Immature natural killer cell (primary cell): ENCODE data around the gene OBSCN. TPM values are rescaled to one million over a fixed set of nuclear protein-coding genes. Genes with fewer than 3 reads are reported as not detected.

Experiments used
- DNase-seq, 3 donors: peaks; one replicate each; pipeline ENCODE4 v3.0.0; 2022; ENCODE audit warnings: mixed read lengths in 1 of 3
- H3K27ac Mint-ChIP-seq, 6 donors: one replicate each; pipeline ENCODE4 v1.8.0; 2020; ENCODE audit warnings: mixed read lengths in 6 of 6, mild to moderate bottlenecking in 5 of 6, inconsistent platforms in 4 of 6, moderate library complexity in 3 of 6
- H3K27me3 Mint-ChIP-seq, 3 donors: one replicate each; pipeline ENCODE4 v1.8.0; 2020 to 2021; ENCODE audit warnings: low read depth in 3 of 3, mild to moderate bottlenecking in 3 of 3, mixed read lengths in 3 of 3, moderate library complexity in 3 of 3, inconsistent platforms in 1 of 3
- H3K36me3 Mint-ChIP-seq, 3 donors: one replicate each; pipeline ENCODE4 v1.8.0; 2020; ENCODE audit warnings: mixed read lengths in 3 of 3, inconsistent platforms in 2 of 3, mild to moderate bottlenecking in 2 of 3
- H3K4me1 Mint-ChIP-seq, 2 donors: one replicate each; pipeline ENCODE4 v1.8.0; 2020; ENCODE audit warnings: inconsistent platforms in 2 of 2, mild to moderate bottlenecking in 2 of 2, mixed read lengths in 2 of 2, moderate library complexity in 1 of 2
- H3K4me3 Mint-ChIP-seq, 5 donors: one replicate each; pipeline ENCODE4 v1.8.0; 2020; ENCODE audit warnings: mild to moderate bottlenecking in 5 of 5, mixed read lengths in 5 of 5, inconsistent platforms in 3 of 5, moderate library complexity in 3 of 5
- H3K9me3 Mint-ChIP-seq, 6 donors: one replicate each; pipeline ENCODE4 v1.8.0; 2020; ENCODE audit warnings: mild to moderate bottlenecking in 6 of 6, mixed read lengths in 6 of 6, inconsistent platforms in 4 of 6, moderate library complexity in 3 of 6
- polyA plus RNA-seq, 3 donors: library from polyadenylated mRNA; unstranded; fragments of 300-500 nt; fragmentation: Illumina TruSeq; gene quantifications; one replicate each; pipeline ENCODE4 v1.2.3, GENCODE V29; 2021

Gene OBSCN
- polyA plus RNA-seq, 3 donors from 2014 or later, result 0.19 to 1.9 TPM; not detected in 1

DNA sequence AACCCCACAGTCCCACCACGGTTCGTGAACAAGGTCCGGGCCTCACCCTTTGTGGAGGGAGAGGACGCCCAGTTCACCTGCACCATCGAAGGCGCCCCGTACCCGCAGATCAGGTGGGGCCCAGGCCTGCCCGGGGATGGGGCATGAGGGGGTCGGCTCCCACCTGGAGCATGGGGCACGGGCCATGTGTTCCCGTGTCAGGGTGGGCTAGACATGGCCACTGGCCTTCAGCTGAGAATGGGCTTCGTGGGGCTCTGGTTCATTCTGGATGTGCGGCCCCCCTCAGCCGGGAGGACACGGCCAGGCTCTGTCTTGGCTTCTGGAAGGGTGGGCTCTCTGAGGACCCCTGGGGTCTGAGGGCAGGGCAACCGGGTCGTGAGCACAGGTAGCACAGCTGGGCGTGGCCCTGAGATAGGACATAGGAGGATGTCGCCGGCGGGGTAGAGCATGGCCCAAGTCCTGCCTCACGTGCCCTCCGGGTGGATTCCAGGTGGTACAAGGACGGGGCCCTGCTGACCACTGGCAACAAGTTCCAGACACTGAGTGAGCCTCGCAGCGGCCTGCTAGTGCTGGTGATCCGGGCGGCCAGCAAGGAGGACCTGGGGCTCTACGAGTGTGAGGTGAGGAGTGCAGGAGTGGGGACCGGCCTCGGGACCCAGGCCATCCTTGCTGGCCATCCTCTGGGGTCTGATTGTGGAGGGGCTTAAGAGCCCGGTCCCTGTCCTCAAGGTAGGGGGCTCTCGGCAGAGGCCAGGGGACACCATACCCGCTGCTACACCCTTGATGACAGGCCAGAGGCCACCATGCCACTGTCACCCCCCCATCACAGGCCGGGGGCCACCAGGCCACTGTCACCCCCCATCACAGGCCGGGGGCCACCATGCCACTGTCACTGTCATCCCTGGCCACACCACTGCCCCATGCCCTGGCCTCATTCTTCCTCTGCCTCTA lies 143.3 kb downstream of the OBSCN start:
- no peak overlapping the region for H3K27ac Mint-ChIP-seq
- DNase-seq, result no peak
- no peak overlapping the region for H3K4me3 Mint-ChIP-seq

DNA sequence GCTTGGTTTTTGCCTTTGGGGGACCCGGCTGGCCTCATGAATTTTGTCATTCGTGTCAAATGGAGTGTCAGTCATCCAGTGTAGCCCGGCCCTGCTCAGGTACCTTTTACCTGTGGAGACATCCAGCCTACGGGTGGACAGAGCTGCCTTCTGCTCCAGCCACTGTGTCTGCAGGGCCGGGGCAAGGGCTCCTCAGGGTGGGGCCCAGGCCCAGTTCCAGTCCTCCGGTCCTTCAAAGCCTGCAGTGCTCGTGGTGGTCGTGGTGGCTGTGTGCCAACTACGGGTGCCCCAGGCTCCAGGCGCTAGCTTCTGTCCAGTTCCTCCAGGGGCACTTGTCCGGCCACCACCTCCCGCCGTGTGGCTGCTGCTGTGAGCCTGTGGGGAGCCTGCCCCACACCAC lies 144.0 kb downstream of the OBSCN start:
- peaks cover 0 to 2% (median 0%) of the 10 kb centered on the region in 3 donors for H3K27me3 Mint-ChIP-seq
- no peak for DNase-seq
- H3K36me3 Mint-ChIP-seq, result no peaks in the 10 kb centered on the region
- H3K9me3 Mint-ChIP-seq, result no peaks in the 10 kb centered on the region
- no peak overlapping the region for H3K4me3 Mint-ChIP-seq
- H3K27ac Mint-ChIP-seq, result no peak overlapping the region
- H3K4me1 Mint-ChIP-seq, result no peaks in the 10 kb centered on the region

More for the DNA sequence above, 143.3 kb downstream of the OBSCN start:
- Mint-ChIP-seq H3K4me1 (no peaks in the 10 kb centered on the region), H3K27me3 (peaks cover 0 to 2% (median 0%) of the 10 kb centered on the region in 3 donors), H3K9me3 (no peaks in the 10 kb centered on the region), H3K36me3 (no peaks in the 10 kb centered on the region)

DNA sequence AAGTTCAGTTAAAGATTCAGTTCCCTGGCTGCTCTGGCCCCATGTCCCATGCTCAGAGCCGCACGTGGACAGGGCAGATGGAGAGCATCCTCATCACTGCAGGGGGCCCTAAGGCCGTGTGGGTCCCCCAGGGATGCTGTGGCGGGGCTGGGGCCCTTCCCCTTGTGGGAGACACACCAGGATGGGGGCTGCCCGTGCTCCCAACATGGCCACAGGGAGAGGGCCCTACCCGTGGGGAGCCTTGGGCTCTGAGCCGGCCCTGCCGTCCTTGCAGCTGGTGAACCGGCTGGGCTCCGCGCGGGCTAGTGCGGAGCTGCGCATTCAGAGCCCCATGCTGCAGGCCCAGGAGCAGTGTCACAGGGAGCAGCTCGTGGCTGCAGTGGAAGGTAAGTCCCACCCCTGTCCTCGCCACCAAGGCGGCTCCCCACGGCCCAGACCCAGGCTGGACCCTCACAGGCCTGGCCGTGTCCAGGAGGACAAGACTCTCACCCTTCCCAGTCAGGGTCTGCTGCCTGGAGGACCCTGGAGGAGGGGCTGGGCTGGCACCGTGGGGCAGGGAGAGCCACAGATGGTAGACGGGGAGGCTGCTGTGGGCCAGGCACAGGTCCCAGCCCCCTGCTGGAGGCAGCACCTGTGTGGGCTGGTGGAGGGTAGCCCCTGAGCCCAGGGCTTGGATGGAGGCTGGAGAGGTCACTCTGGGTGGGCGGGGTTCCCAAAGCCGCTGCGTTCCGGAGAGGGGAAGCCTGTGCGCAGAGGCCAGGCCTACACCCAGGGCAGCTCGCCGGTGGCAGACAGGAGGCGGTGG lies 145.0 kb downstream of the OBSCN start:
- peaks cover 0 to under 1% of the 10 kb centered on the region in 2 donors for H3K4me1 Mint-ChIP-seq
- no peaks in the 10 kb centered on the region for H3K36me3 Mint-ChIP-seq
- no peak for DNase-seq
- H3K27ac Mint-ChIP-seq, result no peak overlapping the region
- H3K27me3 Mint-ChIP-seq, result peaks cover 0 to 2% (median 0%) of the 10 kb centered on the region in 3 donors
- no peak overlapping the region for H3K4me3 Mint-ChIP-seq
- no peaks in the 10 kb centered on the region for H3K9me3 Mint-ChIP-seq

DNA sequence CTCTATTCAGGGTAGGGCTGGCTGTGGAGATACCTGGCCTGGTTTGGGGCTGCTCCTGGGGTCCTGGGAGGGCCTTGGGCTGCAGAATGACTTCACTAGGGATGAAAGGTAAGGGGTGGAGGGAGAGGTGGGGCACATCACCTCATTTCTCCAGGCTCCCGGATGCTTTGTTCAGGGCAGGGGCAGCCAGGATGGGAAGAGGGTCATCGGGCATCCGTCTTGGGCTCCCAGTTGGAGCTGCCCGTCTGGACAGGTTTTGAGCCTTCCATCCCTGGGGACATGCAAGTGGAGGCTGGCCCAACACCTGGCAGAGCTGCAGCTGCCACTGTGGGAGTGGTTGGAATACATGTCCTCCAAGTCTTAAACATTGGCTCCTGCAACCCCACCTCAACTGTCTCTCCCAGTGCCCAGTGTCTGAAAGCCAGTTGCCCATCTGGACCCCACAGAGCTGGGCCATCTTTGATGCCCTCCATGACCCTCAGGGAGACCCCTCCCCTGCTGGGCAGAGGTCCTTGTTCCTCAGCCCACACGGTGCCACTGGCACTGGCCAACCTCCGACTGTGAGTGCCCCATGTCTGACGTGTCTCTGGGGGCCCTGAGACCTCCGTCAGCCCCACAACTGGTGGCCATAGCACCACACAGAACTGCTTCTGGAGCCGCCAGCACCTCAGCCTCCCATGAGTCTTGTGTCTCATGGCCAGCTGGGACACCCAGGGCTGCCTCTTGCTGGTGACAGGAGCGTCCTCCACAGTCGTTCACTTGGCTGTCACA lies 145.9 kb downstream of the OBSCN start:
- Mint-ChIP-seq H3K27ac (no peak overlapping the region), H3K4me3 (no peak overlapping the region), H3K27me3 (peaks cover 0 to 2% (median 0%) of the 10 kb centered on the region in 3 donors), H3K4me1 (peaks cover 0 to 9% of the 10 kb centered on the region in 2 donors), H3K36me3 (no peaks in the 10 kb centered on the region), H3K9me3 (no peaks in the 10 kb centered on the region)
- no peak for DNase-seq

DNA sequence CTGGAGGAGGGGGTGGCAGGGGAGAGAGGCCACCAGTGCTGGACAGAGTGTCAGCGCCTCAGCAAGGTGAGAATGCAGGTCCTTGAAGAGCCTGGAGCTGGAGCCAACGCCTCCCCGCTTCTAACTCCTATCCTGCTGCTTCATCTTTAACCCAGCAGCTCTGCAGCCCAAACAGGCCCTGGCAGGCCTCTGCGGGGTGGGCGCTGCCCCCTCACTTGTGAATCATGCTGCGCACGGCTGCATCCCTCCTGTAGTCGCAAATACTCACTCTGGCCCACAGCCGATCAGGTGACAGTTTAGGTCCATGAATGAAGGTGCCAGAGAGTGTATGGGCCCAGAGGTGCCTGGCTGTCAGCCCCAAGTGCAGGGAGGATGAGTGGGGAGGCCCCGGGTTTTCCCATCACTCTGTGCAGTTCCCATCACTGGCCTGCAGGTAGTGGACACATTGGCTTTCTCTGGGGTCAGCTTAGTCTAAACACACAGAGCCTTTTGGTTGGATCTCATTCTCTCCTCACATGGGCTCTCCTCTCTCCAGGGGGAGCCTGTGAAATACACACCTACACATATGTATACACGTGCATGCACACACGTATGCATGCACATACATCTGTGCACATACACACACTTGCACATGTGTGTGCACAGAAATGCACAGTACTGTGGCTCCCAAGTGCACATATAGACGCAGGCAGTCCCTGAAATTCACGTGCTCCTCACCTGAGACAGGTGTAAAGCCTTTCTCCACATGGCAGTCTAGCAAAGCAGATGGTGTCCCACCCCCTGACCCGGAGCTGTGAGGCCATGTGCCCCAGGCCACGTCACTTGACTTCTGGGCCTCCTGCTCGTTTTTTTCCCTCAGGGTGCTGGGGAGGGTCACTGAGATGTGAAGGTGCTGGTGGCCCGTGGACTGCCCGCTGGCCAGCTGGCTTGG lies 146.8 kb downstream of the OBSCN start:
- no peak overlapping the region for H3K4me3 Mint-ChIP-seq
- no peaks in the 10 kb centered on the region for H3K36me3 Mint-ChIP-seq
- DNase-seq, result no peak
- H3K27ac Mint-ChIP-seq, result no peak overlapping the region
- H3K9me3 Mint-ChIP-seq, result no peaks in the 10 kb centered on the region
- H3K4me1 Mint-ChIP-seq, result peaks cover 0 to 10% of the 10 kb centered on the region in 2 donors
- H3K27me3 Mint-ChIP-seq, result peaks cover 0 to 2% (median 0%) of the 10 kb centered on the region in 3 donors

DNA sequence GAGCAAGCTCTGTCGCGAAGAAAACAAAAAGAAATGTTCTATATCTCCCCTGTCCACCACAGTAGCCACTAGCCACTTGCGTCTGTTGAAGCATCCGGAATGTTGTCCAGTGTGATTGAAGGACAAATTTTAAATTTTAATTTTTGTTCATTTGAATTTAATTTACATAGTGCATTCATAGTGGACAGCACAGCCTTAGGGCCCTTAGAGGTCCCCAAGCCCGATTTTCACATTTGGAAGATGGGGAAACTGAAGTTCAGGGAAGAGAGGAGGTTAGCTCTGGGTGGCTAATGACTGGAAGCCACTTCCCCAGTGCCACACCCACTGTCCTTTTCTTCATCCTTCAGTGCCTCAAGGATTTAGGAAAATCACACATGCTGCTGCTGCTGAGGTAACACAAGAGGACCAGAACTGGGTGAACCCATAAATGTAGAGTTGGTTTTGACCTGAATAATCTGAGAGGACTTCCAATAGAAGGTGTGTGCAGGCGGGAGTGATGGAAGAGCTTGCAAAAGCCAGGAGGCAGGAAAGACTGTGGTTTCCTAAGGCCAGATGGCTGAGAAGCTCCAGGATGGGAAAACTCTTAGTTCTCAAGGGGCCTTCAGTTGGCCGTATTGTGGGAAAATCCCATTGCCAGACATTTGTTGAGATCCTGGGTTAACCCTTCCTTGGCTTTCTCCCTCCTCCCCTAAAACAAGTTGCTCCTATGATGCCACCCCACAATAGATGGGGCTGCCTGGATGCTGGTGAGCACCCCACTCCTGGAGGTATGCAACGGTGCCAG lies 149.2 kb downstream of the OBSCN start:
- no peaks in the 10 kb centered on the region for H3K9me3 Mint-ChIP-seq
- H3K4me3 Mint-ChIP-seq, result no peak overlapping the region
- no peak for DNase-seq
- no peaks in the 10 kb centered on the region for H3K36me3 Mint-ChIP-seq
- H3K4me1 Mint-ChIP-seq, result peaks cover 0 to 10% of the 10 kb centered on the region in 2 donors
- peaks cover 0 to 2% (median 2%) of the 10 kb centered on the region in 3 donors for H3K27me3 Mint-ChIP-seq
- H3K27ac Mint-ChIP-seq, result peak overlapping the region in 1 of 6 donors; percentile 72

DNA sequence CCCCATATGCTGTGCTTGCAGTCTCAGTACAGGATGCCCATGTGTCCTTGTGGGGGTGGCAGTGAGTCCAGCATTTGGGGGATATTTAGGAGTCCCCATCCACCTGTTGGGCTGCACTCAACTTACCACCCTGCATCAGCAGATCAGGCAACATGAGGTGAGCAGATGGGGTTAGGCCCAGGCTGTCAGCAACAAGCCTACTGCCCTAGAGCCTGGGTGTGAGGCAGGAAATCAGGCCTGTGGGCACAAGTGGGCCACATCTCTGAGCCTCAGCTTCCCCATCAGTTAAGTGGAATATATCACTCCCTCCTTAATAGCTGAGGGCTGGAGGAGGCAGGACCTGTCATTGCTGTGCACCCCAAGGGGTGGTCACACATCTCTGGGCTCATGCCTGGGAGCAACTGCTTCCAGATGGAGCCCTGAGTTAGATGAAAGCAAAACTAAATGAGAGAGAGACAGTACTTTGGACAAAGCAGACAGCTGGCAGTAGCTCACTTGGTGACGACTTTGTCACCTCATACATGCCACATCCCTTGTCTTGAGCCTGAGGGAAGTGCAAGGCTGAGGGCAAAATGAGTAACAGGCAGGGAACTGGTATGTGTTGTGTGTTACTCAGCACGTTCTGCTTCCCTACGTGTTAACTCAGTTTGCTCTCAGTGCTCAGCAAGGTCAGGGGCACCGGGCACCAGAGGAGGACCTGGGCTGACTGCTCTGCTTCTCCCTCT lies 150.4 kb downstream of the OBSCN start:
- peaks cover 0 to 2% (median 2%) of the 10 kb centered on the region in 3 donors for H3K27me3 Mint-ChIP-seq
- DNase-seq, result peak in 1 of 3 donors; percentile 22
- no peaks in the 10 kb centered on the region for H3K9me3 Mint-ChIP-seq
- peaks cover 0 to 10% of the 10 kb centered on the region in 2 donors for H3K4me1 Mint-ChIP-seq
- no peak overlapping the region for H3K4me3 Mint-ChIP-seq
- H3K27ac Mint-ChIP-seq, result peak overlapping the region in 5 of 6 donors; percentile 48 to 86 (median 73)
- H3K36me3 Mint-ChIP-seq, result no peaks in the 10 kb centered on the region

DNA sequence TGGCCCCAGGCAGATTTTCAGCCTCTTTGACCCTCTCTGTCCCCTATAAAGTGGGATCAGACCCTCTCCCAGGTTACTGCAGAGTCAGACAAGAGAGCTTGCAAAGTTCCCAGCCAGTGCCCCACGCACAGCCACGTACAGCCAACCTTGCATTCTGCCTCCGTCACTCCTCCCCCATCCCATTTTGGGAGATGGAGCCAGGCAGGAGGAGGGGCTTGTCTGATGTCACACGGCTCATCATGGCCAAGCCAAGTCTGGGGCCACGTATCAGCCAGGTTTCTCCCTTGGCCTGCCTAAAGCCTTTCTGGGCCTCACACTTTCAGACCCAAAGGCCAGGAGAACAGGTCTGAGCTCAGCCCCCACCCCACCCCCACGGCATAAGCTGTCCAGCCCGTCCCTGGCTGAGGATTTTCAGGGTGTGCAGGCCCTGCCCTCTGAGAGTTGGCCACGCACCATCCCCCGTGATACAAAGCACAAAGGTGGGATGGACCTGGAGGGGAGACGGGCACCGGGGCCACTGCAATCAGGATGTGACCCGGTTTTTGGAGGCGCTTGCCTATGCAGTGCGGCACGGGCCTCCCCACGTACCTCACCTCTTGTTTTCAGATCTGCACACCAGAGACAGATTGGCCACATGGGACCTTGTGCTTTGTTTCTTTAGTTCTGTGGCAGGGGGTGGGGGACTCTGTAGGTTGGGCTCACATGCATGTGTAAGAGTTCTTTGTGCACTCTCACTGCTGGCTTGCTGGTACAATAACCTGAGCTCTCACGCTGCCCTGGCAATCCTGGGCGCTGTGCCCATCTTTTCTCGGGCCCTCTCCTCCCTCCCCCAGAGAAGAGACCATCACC lies 151.1 kb downstream of the OBSCN start:
- H3K36me3 Mint-ChIP-seq, result no peaks in the 10 kb centered on the region
- peak overlapping the region in 4 of 6 donors; percentile 72 to 86 (median 75) for H3K27ac Mint-ChIP-seq
- peaks cover 0 to 10% of the 10 kb centered on the region in 2 donors for H3K4me1 Mint-ChIP-seq
- H3K27me3 Mint-ChIP-seq, result peaks cover 0 to 2% (median 2%) of the 10 kb centered on the region in 3 donors
- DNase-seq, result no peak
- no peaks in the 10 kb centered on the region for H3K9me3 Mint-ChIP-seq
- no peak overlapping the region for H3K4me3 Mint-ChIP-seq

DNA sequence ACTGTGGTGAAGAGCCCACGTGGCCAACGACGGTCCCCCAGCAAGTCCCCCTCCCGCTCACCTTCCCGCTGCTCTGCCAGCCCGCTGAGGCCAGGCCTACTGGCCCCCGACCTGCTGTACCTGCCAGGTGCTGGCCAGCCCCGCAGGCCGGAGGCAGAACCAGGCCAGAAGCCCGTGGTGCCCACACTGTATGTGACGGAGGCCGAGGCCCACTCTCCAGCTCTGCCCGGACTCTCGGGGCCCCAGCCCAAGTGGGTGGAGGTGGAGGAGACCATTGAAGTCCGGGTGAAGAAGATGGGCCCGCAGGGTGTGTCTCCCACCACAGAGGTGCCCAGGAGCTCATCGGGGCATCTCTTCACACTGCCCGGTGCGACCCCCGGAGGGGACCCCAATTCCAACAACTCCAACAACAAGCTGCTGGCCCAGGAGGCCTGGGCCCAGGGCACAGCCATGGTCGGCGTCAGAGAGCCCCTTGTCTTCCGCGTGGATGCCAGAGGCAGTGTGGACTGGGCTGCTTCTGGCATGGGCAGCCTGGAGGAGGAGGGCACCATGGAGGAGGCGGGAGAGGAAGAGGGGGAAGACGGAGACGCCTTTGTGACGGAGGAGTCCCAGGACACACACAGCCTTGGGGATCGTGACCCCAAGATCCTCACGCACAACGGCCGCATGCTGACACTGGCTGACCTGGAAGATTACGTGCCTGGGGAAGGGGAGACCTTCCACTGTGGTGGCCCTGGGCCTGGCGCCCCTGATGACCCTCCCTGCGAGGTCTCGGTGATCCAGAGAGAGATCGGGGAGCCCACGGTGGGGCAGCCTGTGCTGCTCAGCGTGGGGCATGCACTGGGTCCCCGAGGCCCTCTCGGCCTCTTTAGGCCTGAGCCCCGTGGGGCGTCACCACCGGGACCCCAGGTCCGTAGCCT lies 152.0 kb downstream of the OBSCN start:
- DNase-seq, result no peak
- no peak overlapping the region for H3K4me3 Mint-ChIP-seq
- H3K27me3 Mint-ChIP-seq, result peaks cover 0 to 2% (median 2%) of the 10 kb centered on the region in 3 donors
- peaks cover 0 to 10% of the 10 kb centered on the region in 2 donors for H3K4me1 Mint-ChIP-seq
- no peaks in the 10 kb centered on the region for H3K9me3 Mint-ChIP-seq
- no peak overlapping the region for H3K27ac Mint-ChIP-seq
- no peaks in the 10 kb centered on the region for H3K36me3 Mint-ChIP-seq
